Stimulated activated CD4-positive, alpha-beta T cell treated with anti-CD3 and anti-CD28 coated beads, Interleukin-4, amount 100 ng/mL, for 4 hours (primary cell): ENCODE results near the gene TTC4.

Experiments
- DNase-seq, 2 experiments: peaks; one replicate each; pipeline ENCODE4 v3.0.0-alpha.2; 2020

Gene TTC4, protein sequence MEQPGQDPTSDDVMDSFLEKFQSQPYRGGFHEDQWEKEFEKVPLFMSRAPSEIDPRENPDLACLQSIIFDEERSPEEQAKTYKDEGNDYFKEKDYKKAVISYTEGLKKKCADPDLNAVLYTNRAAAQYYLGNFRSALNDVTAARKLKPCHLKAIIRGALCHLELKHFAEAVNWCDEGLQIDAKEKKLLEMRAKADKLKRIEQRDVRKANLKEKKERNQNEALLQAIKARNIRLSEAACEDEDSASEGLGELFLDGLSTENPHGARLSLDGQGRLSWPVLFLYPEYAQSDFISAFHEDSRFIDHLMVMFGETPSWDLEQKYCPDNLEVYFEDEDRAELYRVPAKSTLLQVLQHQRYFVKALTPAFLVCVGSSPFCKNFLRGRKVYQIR

DNA sequence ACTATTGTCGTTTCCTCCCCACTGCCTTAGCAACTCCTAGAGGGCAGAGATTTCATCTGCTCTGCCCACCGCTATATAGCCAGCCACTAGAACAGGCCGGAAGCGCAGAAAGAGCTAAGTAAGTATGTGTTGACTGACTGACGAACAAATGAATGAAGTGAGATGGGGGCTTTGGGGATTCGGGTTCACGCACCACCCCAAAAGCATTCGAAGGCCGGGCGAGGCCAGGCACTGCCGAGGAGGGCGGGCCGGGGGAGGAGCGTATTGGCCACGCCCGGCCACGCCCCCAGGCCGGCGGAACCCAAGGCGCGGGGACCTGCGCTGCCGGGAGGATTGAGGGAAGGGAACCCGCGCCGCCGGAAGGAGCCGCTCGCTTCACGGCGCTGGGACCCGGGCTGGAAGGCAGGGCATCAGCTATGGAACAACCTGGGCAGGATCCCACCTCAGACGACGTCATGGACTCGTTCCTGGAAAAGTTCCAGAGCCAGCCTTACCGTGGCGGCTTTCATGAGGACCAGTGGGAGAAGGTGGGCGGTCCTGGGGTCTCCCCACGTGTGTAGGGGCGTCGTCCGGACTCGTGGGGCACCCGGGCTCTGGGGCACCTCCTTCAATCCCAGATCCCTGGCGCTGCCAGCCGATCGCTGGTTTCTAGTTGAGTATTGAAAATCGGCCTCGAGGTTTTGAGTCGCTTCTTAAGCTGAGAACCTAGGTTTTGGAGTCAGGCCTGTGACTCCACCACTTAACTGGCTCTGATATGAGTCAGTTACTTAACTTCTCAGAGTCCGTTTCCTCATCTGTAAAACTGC is at the start of gene TTC4:
TSS of gene TTC4 (plus strand) at position 369 of the 806 bp plus-strand sequence. CDS start at position 417, 48 bp downstream.
- peak; percentile 80 to 83 for DNase-seq

DNA sequence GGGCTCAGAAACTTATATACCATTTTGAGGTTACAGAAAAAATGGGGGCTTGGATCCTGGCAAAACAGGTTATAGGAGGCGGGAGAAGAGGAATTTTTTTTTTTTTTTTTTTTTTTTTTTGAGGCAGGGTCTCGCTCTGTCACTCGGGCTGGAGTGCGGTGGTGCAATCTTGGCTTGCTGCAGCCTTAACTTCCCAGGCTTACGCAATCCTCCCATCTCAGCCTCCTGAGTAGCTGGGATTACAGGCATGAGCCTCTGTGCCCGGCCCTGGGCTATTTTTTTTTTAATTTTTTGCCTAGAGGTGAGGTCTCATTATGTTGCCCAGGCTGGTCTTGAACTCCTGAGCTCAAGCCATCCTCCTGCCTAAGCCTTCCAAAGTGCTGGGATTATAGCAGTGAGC is 49.3 kb upstream of the TTC4 start:
- DNase-seq: no peak

- no peak for DNase-seq
These were observed 47.9 kb upstream of the TTC4 start for GRCh38 chr1:54667797-54668196.

DNA sequence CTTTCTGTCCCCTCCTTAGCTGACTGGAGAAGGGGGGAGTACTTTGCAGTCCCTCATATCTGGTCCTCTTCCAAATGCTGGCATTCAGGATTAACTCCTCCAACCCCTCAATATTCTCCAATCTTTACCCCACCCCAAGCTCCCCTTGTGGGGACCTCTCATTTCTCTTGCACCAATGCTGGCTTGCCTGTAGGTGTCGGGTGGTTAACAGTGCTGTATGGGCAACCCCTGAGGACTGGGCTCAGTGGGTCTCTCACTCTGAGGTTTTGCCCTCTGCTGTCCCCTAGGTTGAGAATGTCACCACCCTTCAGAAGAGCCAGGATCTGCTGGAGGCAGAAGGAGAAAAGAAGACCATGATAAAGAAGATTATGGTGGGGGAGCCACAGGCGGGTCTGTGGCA is 47.1 kb upstream of the TTC4 start:
- no peak for DNase-seq

DNA sequence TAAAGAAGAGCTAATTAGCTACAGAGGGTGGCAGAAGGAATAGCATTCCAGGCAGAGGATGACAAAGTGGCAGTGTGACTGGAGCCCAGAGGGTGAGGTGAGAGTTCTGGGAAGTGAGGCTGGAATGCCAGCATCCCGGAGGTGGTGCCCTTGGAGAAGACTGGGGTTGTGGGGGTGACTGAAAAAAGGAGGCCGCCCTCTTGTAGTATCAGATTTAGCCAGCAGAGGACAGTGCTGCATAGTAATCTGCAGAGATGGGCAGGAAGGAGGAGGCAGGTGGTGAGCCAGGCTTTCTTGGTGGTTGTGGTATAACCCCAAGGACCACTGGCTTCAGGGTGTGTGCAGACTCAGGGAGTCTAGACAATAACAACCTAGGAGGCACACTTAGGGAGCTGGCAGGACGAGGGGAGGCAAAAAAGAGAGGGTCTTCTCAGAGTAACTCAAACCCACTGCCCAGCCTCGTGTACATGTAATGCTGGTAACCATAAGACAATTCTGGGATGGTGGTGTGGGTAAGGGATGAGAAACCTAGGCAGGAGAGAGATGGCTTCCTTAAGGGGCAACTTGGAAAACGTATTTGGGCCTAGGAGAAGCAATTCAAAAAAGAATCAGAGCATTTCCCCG is 43.6 kb upstream of the TTC4 start:
- peak; percentile 39 to 58 for DNase-seq

- DNase-seq: no peak
These were observed 36.7 kb upstream of the TTC4 start for GRCh38 chr1:54678776-54679643.

- no peak for DNase-seq
These were observed 36.0 kb upstream of the TTC4 start for GRCh38 chr1:54679706-54680105.

DNA sequence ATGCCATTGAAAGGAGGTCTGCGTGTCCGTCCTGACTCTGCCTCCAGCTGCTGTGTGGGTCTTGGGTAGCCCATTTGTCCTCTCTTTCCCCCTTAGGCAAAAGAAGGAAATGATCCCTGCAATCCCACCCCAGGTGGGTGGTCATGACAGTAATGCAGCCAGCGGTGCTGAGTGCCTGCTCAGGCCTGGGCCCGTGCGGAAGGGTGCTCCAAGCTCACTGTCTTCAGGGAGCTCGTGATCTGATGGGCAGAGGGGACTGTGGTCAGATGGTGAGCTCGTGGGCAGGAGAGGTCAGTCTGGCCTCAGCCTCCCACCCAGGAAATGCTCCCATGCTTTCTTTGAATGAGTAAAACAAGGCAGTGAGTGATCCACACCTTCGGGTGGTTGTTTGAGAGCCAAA is 35.3 kb upstream of the TTC4 start:
- no peak for DNase-seq

- DNase-seq: no peak
These were observed 34.3 kb upstream of the TTC4 start for GRCh38 chr1:54681358-54681757.

GRCh38 chr1:54683453-54683852 is 32.2 kb upstream of the TTC4 start:
- no peak for DNase-seq

DNA sequence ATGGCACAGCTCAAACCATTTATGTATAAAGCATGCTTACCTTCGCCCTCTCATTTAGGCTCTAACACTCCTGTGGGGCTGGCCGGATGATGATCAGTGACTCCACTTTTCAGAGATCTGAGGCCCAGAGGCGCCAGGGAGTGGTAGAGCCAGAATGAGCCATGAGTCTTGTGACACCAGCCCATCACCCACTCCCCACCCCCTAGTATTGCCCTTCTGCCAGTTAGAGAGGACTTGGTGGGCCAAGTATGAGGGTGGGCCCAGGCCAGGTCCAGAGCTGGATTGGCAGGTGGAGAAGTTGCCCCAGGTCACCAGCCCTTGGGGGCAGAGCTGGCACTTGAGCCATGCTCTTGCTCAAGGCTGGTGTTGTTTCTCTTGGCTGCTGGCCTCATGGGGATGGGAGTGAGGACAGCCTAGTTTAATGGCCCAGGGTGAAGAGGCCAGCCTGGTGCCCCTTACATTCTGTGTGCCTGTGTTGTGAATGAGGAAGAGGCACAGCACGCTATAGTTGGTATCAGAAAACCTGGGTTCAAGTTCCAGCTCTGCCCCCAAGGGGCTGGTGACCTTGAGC is 30.2 kb upstream of the TTC4 start:
- DNase-seq: no peak

DNA sequence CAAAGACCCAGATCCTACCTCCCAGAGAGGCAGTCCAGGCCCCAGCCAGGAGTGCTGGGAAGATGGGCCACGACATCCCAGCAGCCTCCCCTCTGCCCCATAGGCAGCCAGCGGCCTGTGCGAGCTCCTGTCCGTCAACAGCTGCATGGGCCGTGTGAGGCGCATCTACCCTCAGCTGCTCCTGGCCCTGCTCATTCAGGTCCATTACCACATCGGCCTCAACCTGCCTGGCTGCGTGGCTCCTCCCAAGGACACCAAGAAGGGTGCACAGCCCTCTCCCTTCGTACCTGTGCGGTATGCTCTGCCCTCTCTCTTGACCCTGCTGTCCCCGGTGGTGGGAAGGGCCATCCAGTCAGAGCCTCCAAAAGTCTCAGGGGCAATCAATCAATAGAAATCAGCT is 29.5 kb upstream of the TTC4 start:
- DNase-seq: no peak

DNA sequence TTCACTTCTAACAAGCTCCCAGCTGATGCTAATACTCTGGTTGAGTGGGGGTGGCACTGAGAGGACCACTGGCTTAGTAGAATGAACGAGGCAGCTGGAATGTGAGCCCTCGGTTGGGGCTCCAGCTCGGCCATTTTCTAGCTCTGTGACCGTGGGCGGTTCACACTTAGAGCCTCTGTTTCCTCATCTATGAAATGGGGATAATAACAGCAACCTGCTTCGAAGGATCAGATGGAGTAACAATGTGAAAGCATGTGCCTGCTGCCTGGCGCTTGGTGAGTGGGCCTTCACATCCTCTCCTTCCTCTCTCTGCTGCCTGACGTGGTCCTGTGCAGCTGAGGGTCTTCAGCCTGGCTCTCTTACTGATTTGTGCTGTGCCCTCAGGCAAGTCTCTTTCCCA is 20.9 kb upstream of the TTC4 start:
- no peak for DNase-seq

- DNase-seq: no peak
These were observed 20.4 kb upstream of the TTC4 start for GRCh38 chr1:54695221-54695620.

DNA sequence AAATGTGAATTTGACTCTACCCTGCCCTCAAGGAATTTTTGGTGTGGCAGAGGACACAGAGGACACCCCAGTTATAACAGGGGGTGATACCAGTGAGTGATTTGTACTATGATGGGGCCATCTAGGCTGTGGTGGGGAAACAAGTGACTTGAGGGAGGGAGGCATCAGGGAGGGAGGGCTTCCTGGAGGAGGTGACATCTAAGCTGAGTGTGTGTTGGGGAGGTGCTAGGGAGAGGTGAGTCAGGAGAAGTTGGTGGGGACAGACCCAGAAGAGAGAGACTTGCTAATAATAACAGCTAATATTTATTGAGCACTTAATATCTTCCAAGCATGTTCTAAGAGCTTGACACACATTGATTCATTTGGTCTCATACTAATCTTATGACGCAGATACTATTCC is 19.9 kb upstream of the TTC4 start:
- no peak for DNase-seq

GRCh38 chr1:54696262-54696661 is 19.4 kb upstream of the TTC4 start:
- DNase-seq: no peak

- DNase-seq: no peak
These were observed 17.8 kb upstream of the TTC4 start for GRCh38 chr1:54697896-54698295.

GRCh38 chr1:54698346-54698745 is 17.3 kb upstream of the TTC4 start:
- no peak for DNase-seq

DNA sequence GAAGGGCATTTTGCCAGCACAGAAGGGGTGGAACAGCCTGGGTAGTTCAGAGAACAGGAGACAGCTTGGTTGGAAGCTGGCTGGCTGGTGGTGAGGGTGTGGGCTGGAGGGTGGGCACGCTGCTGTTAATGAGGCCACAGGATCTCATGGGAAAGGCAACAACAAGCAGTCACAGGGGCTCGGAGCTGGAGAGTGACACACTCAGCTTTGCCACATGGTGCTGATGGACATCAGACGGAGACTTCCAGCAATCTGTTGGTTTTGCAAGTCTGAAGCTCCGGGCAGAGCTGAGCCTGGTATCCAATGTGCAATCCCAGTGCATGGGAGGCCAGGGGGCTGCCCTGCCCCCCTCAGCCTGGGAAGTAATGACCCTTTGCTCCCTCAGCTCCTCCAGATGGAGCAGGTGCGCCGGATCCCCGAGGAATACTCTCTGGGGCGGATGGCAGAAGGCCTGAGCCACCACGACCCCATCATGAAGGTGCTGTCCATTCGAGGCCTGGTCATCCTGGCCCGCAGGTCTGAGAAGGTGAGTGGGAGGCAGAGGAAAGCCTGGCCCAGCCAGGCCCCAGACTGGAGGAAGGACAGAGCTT is 15.6 kb upstream of the TTC4 start:
- no peak for DNase-seq

GRCh38 chr1:54701066-54701465 is 14.6 kb upstream of the TTC4 start:
- DNase-seq: no peak

DNA sequence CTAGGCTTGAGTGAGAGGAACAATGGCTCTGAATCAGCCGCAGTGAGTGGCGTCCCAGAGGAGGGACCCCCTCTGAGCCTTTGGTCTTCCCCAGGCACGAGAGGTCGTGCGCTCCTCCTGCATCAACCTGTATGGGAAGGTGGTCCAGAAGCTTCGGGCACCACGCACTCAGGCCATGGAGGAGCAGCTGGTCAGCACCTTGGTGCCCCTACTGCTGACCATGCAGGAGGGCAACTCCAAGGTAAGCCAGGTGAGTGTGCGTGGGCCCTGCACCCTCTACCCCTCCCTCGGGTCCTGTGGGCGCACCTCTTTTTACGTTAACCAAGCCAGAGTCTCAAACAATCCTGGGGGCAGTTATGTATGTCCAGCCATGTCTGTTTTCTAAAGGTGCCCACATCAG is 13.7 kb upstream of the TTC4 start:
- DNase-seq: no peak

DNA sequence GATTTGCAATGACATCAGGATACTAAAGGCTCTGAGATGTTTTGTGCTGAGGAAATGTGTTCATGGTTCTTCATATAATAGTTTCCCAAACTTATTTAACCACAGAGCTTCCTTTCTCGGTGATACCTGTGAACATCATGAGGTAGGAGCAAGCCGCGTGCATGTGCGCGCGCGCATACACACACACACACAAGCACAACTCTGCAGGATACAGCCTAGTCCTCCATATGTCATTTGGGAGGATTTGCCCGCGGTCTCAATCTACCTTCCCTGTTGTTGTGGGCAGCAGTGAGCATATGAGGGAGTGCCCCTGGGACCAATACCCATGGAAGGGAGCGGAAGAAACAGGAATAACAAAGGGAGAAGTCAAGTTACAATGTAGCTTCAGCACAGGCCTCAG is 12.2 kb upstream of the TTC4 start:
- no peak for DNase-seq
